C4-2B (cell line): ENCODE data around the gene C4orf54.

Source experiments
- CTCF ChIP-seq: fragments of 450-650 bp; conservative IDR thresholded peaks from 2 replicates; pipeline ENCODE4 v1.5.1; 2017; ENCODE audit warnings: mild to moderate bottlenecking
- ZFX ChIP-seq: fragments of 450-650 bp; IDR thresholded peaks from 2 replicates; pipeline ENCODE4 v1.6.1; 2017

DNA sequence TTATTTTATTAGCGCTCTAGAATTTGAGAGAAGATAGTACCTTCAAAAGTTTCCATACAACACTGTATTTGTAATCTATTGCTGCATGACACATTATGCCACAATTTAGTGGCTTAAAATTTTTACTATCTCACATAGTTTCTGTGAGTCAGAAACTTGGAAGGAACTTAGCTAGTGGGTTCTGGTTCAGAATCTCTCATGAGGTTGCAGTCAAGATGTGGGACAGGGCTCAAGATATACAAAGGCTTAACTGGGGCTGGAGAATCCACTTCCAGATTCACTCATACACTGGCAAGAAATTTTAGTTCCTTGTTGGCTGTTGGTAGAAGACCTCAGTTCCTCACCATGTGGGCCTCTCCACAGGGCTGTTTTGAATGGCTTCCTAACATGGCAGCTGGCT lies 11.5 kb upstream of the C4orf54 start:
- TF ChIP-seq CTCF (no peak), ZFX (no peak)
